Osteocyte (in vitro differentiated cells): ENCODE data around the gene SLC25A27. TPM values are rescaled to one million over a fixed set of nuclear protein-coding genes. Genes with fewer than 3 reads are reported as not detected.

Experiments
- DNase-seq: peaks from one replicate; pipeline ENCODE4 v3.0.0; 2021; ENCODE audit warnings: mixed read lengths; ENCODE audit not compliant: unreplicated experiment; ENCODE audit errors: extremely low spot score
- H3K27ac Mint-ChIP-seq: one replicate; pipeline ENCODE4 v1.8.0; 2021; ENCODE audit warnings: mild to moderate bottlenecking, mixed read lengths; ENCODE audit not compliant: unreplicated experiment
- H3K27me3 Mint-ChIP-seq: one replicate; pipeline ENCODE4 v1.8.0; 2021; ENCODE audit warnings: mixed read lengths; ENCODE audit not compliant: unreplicated experiment
- H3K36me3 Mint-ChIP-seq: one replicate; pipeline ENCODE4 v1.8.0; 2021; ENCODE audit warnings: mixed read lengths; ENCODE audit not compliant: unreplicated experiment
- H3K4me1 Mint-ChIP-seq: one replicate; pipeline ENCODE4 v1.8.0; 2021; ENCODE audit warnings: mixed read lengths; ENCODE audit not compliant: unreplicated experiment
- H3K4me3 Mint-ChIP-seq: one replicate; pipeline ENCODE4 v1.8.0; 2021; ENCODE audit warnings: mild to moderate bottlenecking, moderate library complexity, mixed read lengths; ENCODE audit not compliant: unreplicated experiment
- H3K9me3 Mint-ChIP-seq: one replicate; pipeline ENCODE4 v1.8.0; 2021; ENCODE audit warnings: mixed read lengths; ENCODE audit not compliant: unreplicated experiment
- total RNA-seq: library from RNA; stranded (reverse); gene quantifications from 2 replicates; pipeline ENCODE4 v1.2.1, GENCODE V29; 2021
- TF ChIP-seq, protein P1 (sequence below): fragments of 200-600 bp; sonication (generic); IDR thresholded peaks from 2 replicates; pipeline ENCODE4 v1.5.0; 2021; ENCODE audit warnings: antibody characterized with exemption, mild to moderate bottlenecking, moderate library complexity

SLC25A27 gene
- total RNA-seq, 1 donor from 2014 or later: 7.6 TPM

DNA sequence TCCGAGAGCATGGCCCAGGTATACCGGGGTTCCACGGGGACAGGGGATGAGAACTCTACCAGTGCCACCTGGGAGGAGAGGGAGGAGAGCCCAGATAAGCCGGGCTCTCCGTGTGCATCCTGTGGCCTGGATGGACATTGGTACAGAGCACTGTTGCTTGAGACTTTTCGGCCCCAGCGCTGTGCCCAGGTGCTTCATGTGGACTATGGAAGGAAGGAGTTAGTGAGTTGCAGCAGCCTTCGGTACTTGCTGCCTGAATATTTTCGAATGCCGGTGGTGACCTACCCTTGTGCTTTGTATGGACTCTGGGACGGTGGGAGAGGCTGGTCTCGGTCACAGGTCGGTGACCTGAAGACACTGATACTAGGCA is 36.2 kb downstream of the SLC25A27 start:
- H3K27me3 Mint-ChIP-seq: peaks cover 9% of the 10 kb centered on the region
- TF ChIP-seq, protein P1, sequence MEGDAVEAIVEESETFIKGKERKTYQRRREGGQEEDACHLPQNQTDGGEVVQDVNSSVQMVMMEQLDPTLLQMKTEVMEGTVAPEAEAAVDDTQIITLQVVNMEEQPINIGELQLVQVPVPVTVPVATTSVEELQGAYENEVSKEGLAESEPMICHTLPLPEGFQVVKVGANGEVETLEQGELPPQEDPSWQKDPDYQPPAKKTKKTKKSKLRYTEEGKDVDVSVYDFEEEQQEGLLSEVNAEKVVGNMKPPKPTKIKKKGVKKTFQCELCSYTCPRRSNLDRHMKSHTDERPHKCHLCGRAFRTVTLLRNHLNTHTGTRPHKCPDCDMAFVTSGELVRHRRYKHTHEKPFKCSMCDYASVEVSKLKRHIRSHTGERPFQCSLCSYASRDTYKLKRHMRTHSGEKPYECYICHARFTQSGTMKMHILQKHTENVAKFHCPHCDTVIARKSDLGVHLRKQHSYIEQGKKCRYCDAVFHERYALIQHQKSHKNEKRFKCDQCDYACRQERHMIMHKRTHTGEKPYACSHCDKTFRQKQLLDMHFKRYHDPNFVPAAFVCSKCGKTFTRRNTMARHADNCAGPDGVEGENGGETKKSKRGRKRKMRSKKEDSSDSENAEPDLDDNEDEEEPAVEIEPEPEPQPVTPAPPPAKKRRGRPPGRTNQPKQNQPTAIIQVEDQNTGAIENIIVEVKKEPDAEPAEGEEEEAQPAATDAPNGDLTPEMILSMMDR: no peak
- no peaks in the 10 kb centered on the region for H3K36me3 Mint-ChIP-seq
- H3K27ac Mint-ChIP-seq: no peak overlapping the region
- H3K4me1 Mint-ChIP-seq: peaks cover 9% of the 10 kb centered on the region
- no peak for DNase-seq
- no peak overlapping the region for H3K4me3 Mint-ChIP-seq
- H3K9me3 Mint-ChIP-seq: no peaks in the 10 kb centered on the region

DNA sequence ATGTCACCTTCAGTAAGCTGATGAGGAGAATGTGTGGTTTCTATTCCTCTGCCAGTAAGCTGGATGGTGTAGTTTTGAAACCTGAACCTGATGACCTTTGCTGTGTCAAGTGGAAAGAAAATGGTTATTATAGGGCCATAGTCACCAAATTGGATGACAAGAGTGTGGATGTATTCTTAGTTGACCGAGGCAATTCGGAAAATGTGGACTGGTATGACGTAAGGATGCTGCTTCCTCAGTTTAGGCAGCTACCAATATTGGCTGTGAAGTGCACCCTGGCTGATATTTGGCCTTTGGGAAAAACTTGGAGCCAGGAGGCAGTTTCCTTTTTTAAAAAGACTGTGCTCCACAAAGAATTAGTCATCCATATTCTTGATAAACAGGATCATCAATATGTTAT is 36.9 kb downstream of the SLC25A27 start:
- Mint-ChIP-seq H3K27me3 (peaks cover 9% of the 10 kb centered on the region), H3K4me1 (peaks cover 9% of the 10 kb centered on the region), H3K27ac (no peak overlapping the region), H3K36me3 (no peaks in the 10 kb centered on the region), H3K4me3 (no peak overlapping the region), H3K9me3 (no peaks in the 10 kb centered on the region)
- no peak for DNase-seq
- TF ChIP-seq, protein P1: no peak

DNA sequence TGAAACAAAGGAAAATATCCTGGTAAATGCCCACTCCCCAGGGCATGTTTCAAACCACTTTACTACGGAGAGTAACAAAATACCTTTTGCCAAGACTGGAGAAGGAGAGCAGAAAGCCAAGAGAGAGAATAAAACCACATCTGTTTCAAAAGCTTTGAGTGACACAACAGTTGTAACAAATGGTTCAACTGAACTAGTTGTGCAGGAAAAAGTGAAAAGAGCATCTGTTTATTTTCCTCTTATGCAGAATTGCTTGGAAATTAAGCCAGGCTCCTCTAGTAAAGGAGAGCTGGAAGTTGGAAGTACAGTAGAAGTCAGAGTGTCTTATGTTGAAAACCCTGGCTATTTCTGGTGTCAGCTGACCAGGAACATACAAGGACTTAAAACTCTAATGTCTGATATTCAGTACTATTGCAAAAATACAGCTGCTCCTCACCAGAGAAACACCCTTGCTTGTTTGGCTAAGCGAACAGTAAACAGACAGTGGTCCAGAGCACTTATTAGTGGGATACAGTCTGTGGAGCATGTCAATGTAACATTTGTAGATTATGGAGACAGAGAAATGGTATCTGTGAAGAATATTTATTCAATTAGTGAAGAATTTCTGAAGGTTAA is 37.5 kb downstream of the SLC25A27 start:
- TF ChIP-seq, protein P1: no peak
- Mint-ChIP-seq H3K27ac (no peak overlapping the region), H3K9me3 (no peaks in the 10 kb centered on the region), H3K27me3 (peaks cover 9% of the 10 kb centered on the region), H3K36me3 (no peaks in the 10 kb centered on the region), H3K4me1 (peaks cover 6% of the 10 kb centered on the region), H3K4me3 (no peak overlapping the region)
- DNase-seq: no peak

DNA sequence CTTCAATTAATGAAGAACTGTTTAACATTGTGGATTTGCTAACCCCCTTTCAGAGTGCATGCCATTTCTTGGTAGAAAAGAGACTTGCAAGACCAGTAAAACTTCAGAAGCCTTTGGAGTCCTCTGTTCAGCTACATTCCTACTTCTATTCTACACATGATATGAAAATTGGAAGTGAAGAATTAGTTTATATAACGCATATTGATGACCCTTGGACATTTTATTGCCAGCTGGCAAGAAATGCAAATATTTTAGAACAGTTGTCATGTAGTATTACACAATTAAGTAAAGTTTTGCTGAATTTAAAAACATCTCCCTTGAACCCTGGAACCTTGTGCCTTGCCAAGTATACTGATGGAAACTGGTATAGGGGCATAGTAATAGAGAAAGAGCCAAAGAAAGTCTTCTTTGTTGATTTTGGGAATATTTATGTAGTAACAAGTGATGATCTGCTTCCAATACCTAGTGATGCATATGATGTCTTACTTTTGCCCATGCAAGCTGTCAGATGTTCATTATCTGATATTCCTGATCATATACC is 38.2 kb downstream of the SLC25A27 start:
- H3K27ac Mint-ChIP-seq: no peak overlapping the region
- no peak overlapping the region for H3K4me3 Mint-ChIP-seq
- DNase-seq: no peak
- no peaks in the 10 kb centered on the region for H3K9me3 Mint-ChIP-seq
- H3K36me3 Mint-ChIP-seq: no peaks in the 10 kb centered on the region
- H3K4me1 Mint-ChIP-seq: peaks cover 6% of the 10 kb centered on the region
- TF ChIP-seq, protein P1: no peak
- H3K27me3 Mint-ChIP-seq: peaks cover 10% of the 10 kb centered on the region

DNA sequence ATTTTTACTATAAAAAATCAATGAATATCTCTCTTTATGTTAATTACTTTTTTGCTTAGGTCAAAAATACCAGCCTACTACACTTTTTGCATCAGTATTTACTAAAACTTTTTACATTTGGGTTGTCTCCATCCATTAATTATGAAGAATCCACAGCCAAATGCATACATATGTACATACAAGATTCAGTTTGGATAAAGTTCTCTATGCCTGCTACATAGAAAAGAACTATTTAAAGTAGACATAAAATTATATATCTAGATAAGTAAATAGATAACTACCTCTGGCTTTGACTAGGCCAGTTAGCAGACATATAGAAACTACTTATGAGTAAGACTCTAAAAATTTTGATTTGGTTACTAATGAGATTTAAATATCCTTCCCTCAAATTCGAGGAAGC is 47.2 kb downstream of the SLC25A27 start:
- no peak overlapping the region for H3K27ac Mint-ChIP-seq
- no peak overlapping the region for H3K4me3 Mint-ChIP-seq
- TF ChIP-seq, protein P1: no peak
- no peaks in the 10 kb centered on the region for H3K9me3 Mint-ChIP-seq
- peaks cover 32% of the 10 kb centered on the region for H3K27me3 Mint-ChIP-seq
- no peaks in the 10 kb centered on the region for H3K36me3 Mint-ChIP-seq
- DNase-seq: no peak
- no peaks in the 10 kb centered on the region for H3K4me1 Mint-ChIP-seq
